ENCODE results near the gene PIM3.

The PIM3 gene

GRCh38 chr22:50011447-50012210, 51.1 kb downstream of the PIM3 start:
- ChIA-PET POLR2A (no interaction called here), CTCF (interaction anchor here (1.2 to 2.1 kb wide), 2 partner anchors 79 to 81 kb away, joined by 3 to 12 read pairs; no protein-coding TSS in a partner anchor)
- TF ChIP-seq CTCF (IDR thresholded peaks at IDR 0.05; ENCODE audit: insufficient read depth, low read length, missing control alignments) = no peak
- DNase-seq (ENCODE audit: low read depth, low spot score) = no peak
- no peak overlapping the region for H3K4me3 ChIP-seq (ENCODE audit: low read depth, low read length)

GRCh38 chr22:50012211-50013181, 51.9 kb downstream of the PIM3 start, which contains the start of gene IL17REL:
Gene IL17REL (minus strand): TSS chr22:50012765. CDS start chr22:50012646, 119 bp downstream.
- H3K4me3 ChIP-seq (ENCODE audit: low read depth, low read length) = no peak within 1 kb of the TSS
- ChIA-PET POLR2A (no interaction called here), CTCF (interaction anchor here (1.2 to 2.1 kb wide), 3 partner anchors 12 to 82 kb away, joined by 3 to 12 read pairs (median 4); no protein-coding TSS in a partner anchor)
- DNase-seq (ENCODE audit: low read depth, low spot score) = no peak
- TF ChIP-seq CTCF (IDR thresholded peaks at IDR 0.05; ENCODE audit: insufficient read depth, low read length, missing control alignments) = peak; percentile 21
